Trophoblast cell (in vitro differentiated cells and primary cell): ENCODE measurements around the gene DSE.

Experiments
- DNase-seq, 2 donors: peaks; one replicate each; pipeline ENCODE4 v3.0.0-alpha.2; 2016
- H2AFZ ChIP-seq: 2 replicates; pipeline ENCODE4 v1.6.1; 2013; ENCODE audit warnings: low read length, moderate library complexity, mild to moderate bottlenecking; ENCODE audit not compliant: insufficient read depth, poor library complexity
- H2AK5ac ChIP-seq: 2 replicates; pipeline ENCODE4 v1.6.1; 2013; ENCODE audit warnings: mild to moderate bottlenecking, low read length
- H2BK120ac ChIP-seq: 2 replicates; pipeline ENCODE4 v1.6.1; 2013; ENCODE audit warnings: low read length, mild to moderate bottlenecking, moderate library complexity; ENCODE audit not compliant: insufficient read depth, poor library complexity
- H2BK12ac ChIP-seq: 2 replicates; pipeline ENCODE4 v1.6.1; 2013; ENCODE audit warnings: mild to moderate bottlenecking, low read length, moderate library complexity
- H2BK5ac ChIP-seq: 2 replicates; pipeline ENCODE4 v1.6.1; 2013; ENCODE audit warnings: low read length, low read depth, moderate library complexity, mild to moderate bottlenecking; ENCODE audit not compliant: poor library complexity
- H3K14ac ChIP-seq: 2 replicates; pipeline ENCODE4 v1.6.1; 2013; ENCODE audit warnings: mild to moderate bottlenecking, low read length
- H3K18ac ChIP-seq: 2 replicates; pipeline ENCODE4 v1.6.1; 2013; ENCODE audit warnings: mild to moderate bottlenecking, low read length
- H3K23ac ChIP-seq: 2 replicates; pipeline ENCODE4 v1.6.1; 2013; ENCODE audit warnings: low read length
- H3K27ac ChIP-seq: 2 replicates; pipeline ENCODE4 v1.5.1; 2013; ENCODE audit warnings: low read depth, mild to moderate bottlenecking, inconsistent platforms, low read length, moderate library complexity
- H3K27me3 ChIP-seq: 2 replicates; pipeline ENCODE4 v1.6.1; 2013; ENCODE audit warnings: inconsistent platforms, mild to moderate bottlenecking, low read length, moderate library complexity; ENCODE audit not compliant: insufficient read depth
- H3K36me3 ChIP-seq, 2 experiments: 1 replicate in 1 of 2; 2 replicates in 1 of 2; pipeline ENCODE4 v1.6.1; 2013; ENCODE audit warnings: low read length in 2 of 2, mild to moderate bottlenecking in 2 of 2, moderate library complexity in 1 of 2; ENCODE audit not compliant: insufficient read depth in 2 of 2, control insufficient read depth in 1 of 2
- H3K4ac ChIP-seq: 2 replicates; pipeline ENCODE4 v1.6.1; 2013; ENCODE audit warnings: low read depth, mild to moderate bottlenecking, low read length, moderate library complexity
- H3K4me1 ChIP-seq, 2 experiments: 1 replicate in 1 of 2; 2 replicates in 1 of 2; pipeline ENCODE4 v1.6.1; 2013; ENCODE audit warnings: low read length in 2 of 2, mild to moderate bottlenecking in 2 of 2, moderate library complexity in 1 of 2; ENCODE audit not compliant: insufficient read depth in 2 of 2, control insufficient read depth in 1 of 2
- H3K4me2 ChIP-seq: 2 replicates; pipeline ENCODE4 v1.6.1; 2013; ENCODE audit warnings: inconsistent platforms, mild to moderate bottlenecking, low read length, moderate library complexity
- H3K4me3 ChIP-seq: 2 replicates; pipeline ENCODE4 v1.5.1; 2013; ENCODE audit warnings: mild to moderate bottlenecking, low read depth, low read length, inconsistent platforms
- H3K79me1 ChIP-seq: one replicate; pipeline ENCODE4 v1.6.1; 2013; ENCODE audit warnings: low read length
- H3K79me2 ChIP-seq: 2 replicates; pipeline ENCODE4 v1.6.1; 2013; ENCODE audit warnings: low read length, mild to moderate bottlenecking; ENCODE audit not compliant: control insufficient read depth, insufficient read depth, poor library complexity
- H3K9ac ChIP-seq: 2 replicates; pipeline ENCODE4 v1.6.1; 2013; ENCODE audit warnings: mild to moderate bottlenecking, low read length
- H3K9me3 ChIP-seq: 2 replicates; pipeline ENCODE4 v1.6.1; 2013; ENCODE audit warnings: low read depth, mild to moderate bottlenecking, control low read depth, inconsistent platforms, low read length; ENCODE audit not compliant: insufficient read depth
- H4K12ac ChIP-seq: 2 replicates; pipeline ENCODE4 v1.6.1; 2013; ENCODE audit warnings: low read depth, mild to moderate bottlenecking, low read length, moderate library complexity
- H4K8ac ChIP-seq: 2 replicates; pipeline ENCODE4 v1.6.1; 2013; ENCODE audit warnings: low read depth, mild to moderate bottlenecking, low read length, moderate library complexity
- H4K91ac ChIP-seq: one replicate; pipeline ENCODE4 v1.6.1; 2013; ENCODE audit warnings: low read depth, mild to moderate bottlenecking, low read length, moderate library complexity
- WGBS: extraction: QIAGEN DNeasy Blood & Tissue Kit; methylation state at CpG from one replicate; pipeline ENCODE4 v1.1.7; 2013; ENCODE audit warnings: missing lambda C conversion rate; ENCODE audit not compliant: insufficient read length, insufficient coverage; ENCODE audit errors: extremely low coverage; 5-methylcytosine and 5-hydroxymethylcytosine counted together

Gene DSE

GRCh38 chr6:116326181-116326671, 44.5 kb upstream of the DSE start:
- H3K4me1 ChIP-seq: no peaks in the 10 kb centered on the region
- no peak overlapping the region for H3K14ac ChIP-seq
- no peak overlapping the region for H4K12ac ChIP-seq
- no peak overlapping the region for H3K18ac ChIP-seq
- H4K91ac ChIP-seq: no peak overlapping the region
- no peak for DNase-seq
- WGBS: no CpG with 5 or more reads among the region's 7 CpGs
- H2AK5ac ChIP-seq: no peak overlapping the region
- H3K4ac ChIP-seq: no peak overlapping the region
- H2AFZ ChIP-seq: no peak overlapping the region
- no peak overlapping the region for H4K8ac ChIP-seq
- H2BK120ac ChIP-seq: no peak overlapping the region
- H3K36me3 ChIP-seq: no peaks in the 10 kb centered on the region
- H2BK12ac ChIP-seq: no peak overlapping the region
- no peak overlapping the region for H3K4me2 ChIP-seq
- H3K27me3 ChIP-seq: no peaks in the 10 kb centered on the region
- H3K9ac ChIP-seq: no peak overlapping the region
- no peak overlapping the region for H2BK5ac ChIP-seq
- H3K79me1 ChIP-seq: no peaks in the 10 kb centered on the region
- H3K4me3 ChIP-seq: no peak overlapping the region
- no peaks in the 10 kb centered on the region for H3K9me3 ChIP-seq
- H3K79me2 ChIP-seq: no peaks in the 10 kb centered on the region
- no peak overlapping the region for H3K27ac ChIP-seq
- H3K23ac ChIP-seq: no peak overlapping the region

GRCh38 chr6:116326996-116327395, 43.8 kb upstream of the DSE start:
- Histone ChIP-seq H2BK12ac (no peak overlapping the region), H3K36me3 (no peaks in the 10 kb centered on the region), H3K79me2 (no peaks in the 10 kb centered on the region), H3K23ac (no peak overlapping the region), H3K4ac (no peak overlapping the region), H4K8ac (no peak overlapping the region), H3K79me1 (no peaks in the 10 kb centered on the region), H4K91ac (no peak overlapping the region), H3K4me3 (no peak overlapping the region), H3K18ac (no peak overlapping the region), H2BK120ac (no peak overlapping the region), H2AFZ (no peak overlapping the region), H3K14ac (no peak overlapping the region), H2BK5ac (no peak overlapping the region), H2AK5ac (no peak overlapping the region), H4K12ac (no peak overlapping the region), H3K27me3 (no peaks in the 10 kb centered on the region), H3K27ac (no peak overlapping the region), H3K4me2 (no peak overlapping the region), H3K4me1 (no peaks in the 10 kb centered on the region), H3K9me3 (no peaks in the 10 kb centered on the region), H3K9ac (no peak overlapping the region)
- WGBS: no CpG with 5 or more reads among the region's 4 CpGs
- DNase-seq: no peak

- Histone ChIP-seq H3K23ac (no peak overlapping the region), H2AFZ (no peak overlapping the region), H3K9ac (no peak overlapping the region), H3K4me3 (no peak overlapping the region), H3K4ac (no peak overlapping the region), H3K9me3 (no peaks in the 10 kb centered on the region), H2BK120ac (no peak overlapping the region), H4K91ac (no peak overlapping the region), H3K27ac (no peak overlapping the region), H3K36me3 (no peaks in the 10 kb centered on the region), H3K4me2 (no peak overlapping the region), H2AK5ac (no peak overlapping the region), H4K8ac (no peak overlapping the region), H4K12ac (no peak overlapping the region), H3K79me1 (no peaks in the 10 kb centered on the region), H3K27me3 (no peaks in the 10 kb centered on the region), H3K79me2 (no peaks in the 10 kb centered on the region), H3K14ac (no peak overlapping the region), H3K18ac (no peak overlapping the region), H3K4me1 (no peaks in the 10 kb centered on the region), H2BK5ac (no peak overlapping the region), H2BK12ac (no peak overlapping the region)
- no peak for DNase-seq
- no CpG with 5 or more reads among the region's 6 CpGs for WGBS
Measured at GRCh38 chr6:116327803-116328527, 42.8 kb upstream of the DSE start.

GRCh38 chr6:116328528-116328903, 42.2 kb upstream of the DSE start:
- H3K9ac ChIP-seq: no peak overlapping the region

More at GRCh38 chr6:116328528-116328903, 42.2 kb upstream of the DSE start:
- no peak for DNase-seq
- Histone ChIP-seq H3K79me2 (no peaks in the 10 kb centered on the region), H2BK120ac (no peak overlapping the region), H2AK5ac (no peak overlapping the region), H3K4me1 (no peaks in the 10 kb centered on the region), H4K91ac (no peak overlapping the region), H2AFZ (no peak overlapping the region), H4K8ac (no peak overlapping the region), H3K27me3 (no peaks in the 10 kb centered on the region), H3K9me3 (no peaks in the 10 kb centered on the region), H2BK5ac (no peak overlapping the region), H3K36me3 (no peaks in the 10 kb centered on the region), H3K4me2 (no peak overlapping the region), H3K18ac (no peak overlapping the region), H3K14ac (no peak overlapping the region), H4K12ac (no peak overlapping the region), H2BK12ac (no peak overlapping the region), H3K79me1 (no peaks in the 10 kb centered on the region), H3K4ac (no peak overlapping the region), H3K23ac (no peak overlapping the region), H3K4me3 (no peak overlapping the region), H3K27ac (no peak overlapping the region)
- no CpG with 5 or more reads among the region's 1 CpG for WGBS
